A549 (cell line): ENCODE data around the gene NALCN.

Experiments
- CTCF ChIP-seq: fragments of >200 bp; sonication (Bioruptor Twin); formaldehyde crosslinking; IDR thresholded peaks from 3 replicates; pipeline ENCODE4 v1.5.1; 2016
- EP300 ChIP-seq, 2 experiments: fragments of >200 bp; sonication (Bioruptor Twin); formaldehyde crosslinking; IDR thresholded peaks; 2 replicates in 1 of 2; 3 replicates in 1 of 2; pipeline ENCODE4 v1.6.1; 2016 to 2017

- no peak for TF ChIP-seq EP300 (IDR thresholded peaks at IDR 0.05)
- no peak for TF ChIP-seq CTCF
Observed at GRCh38 chr13:101190976-101191375, 225.3 kb downstream of the NALCN start.
